Activated CD8-positive, alpha-beta T cell treated with anti-CD3 and anti-CD28 coated beads for 36 hours (primary cell): Measurements from ENCODE around the gene CACNA2D2. TPM values are rescaled to one million over a fixed set of nuclear protein-coding genes. Genes with fewer than 3 reads are reported as not detected.
A peak's percentile ranks its signal among the peaks of the same experiment; 100 is the strongest.

ENCODE experiments used
- ATAC-seq: fragments of 200-7000 bp; cut with Tn5 transposase; one replicate; pipeline ENCODE4 v1.10.0; 2021; ENCODE audit warnings: mild to moderate bottlenecking, moderate library complexity
- CTCF ChIA-PET: fragments of 350-600 bp; sonication (Branson Sonifier 250); formaldehyde crosslinking; loops from one replicate; lab custom pipeline; 2021; ENCODE audit warnings: antibody characterized with exemption; lab: Charles Lee
- POLR2A ChIA-PET: fragments of 350-600 bp; sonication (Branson Sonifier 250); formaldehyde crosslinking; loops from one replicate; lab custom pipeline; 2021; ENCODE audit warnings: antibody characterized with exemption; lab: Charles Lee
- DNase-seq: peaks from one replicate; pipeline ENCODE4 v3.0.0-alpha.2; 2020
- H3K27ac Mint-ChIP-seq: one replicate; pipeline ENCODE4 v1.8.0; 2021; ENCODE audit warnings: mild to moderate bottlenecking, mixed read lengths
- H3K27me3 Mint-ChIP-seq: one replicate; pipeline ENCODE4 v1.8.0; 2021; ENCODE audit warnings: mixed read lengths
- H3K36me3 Mint-ChIP-seq: one replicate; pipeline ENCODE4 v1.8.0; 2021; ENCODE audit warnings: low read depth, mixed read lengths
- H3K4me1 Mint-ChIP-seq: one replicate; pipeline ENCODE4 v1.8.0; 2021; ENCODE audit warnings: low read depth, mixed read lengths
- H3K4me3 Mint-ChIP-seq: one replicate; pipeline ENCODE4 v1.8.0; 2021; ENCODE audit warnings: mild to moderate bottlenecking, moderate library complexity, mixed read lengths
- H3K9me3 Mint-ChIP-seq: one replicate; pipeline ENCODE4 v1.8.0; 2021; ENCODE audit warnings: mixed read lengths
- CTCF ChIP-seq: fragments of 200-600 bp; IDR thresholded peaks from one replicate; pipeline ENCODE4 v1.8.0; 2022; ENCODE audit warnings: antibody characterized with exemption, mild to moderate bottlenecking
- intact Hi-C: fragments of 100-400 bp; cut with micrococcal nuclease; formaldehyde crosslinking; loops from one replicate; pipeline ENCODE4 v1.10.0; 2022
- total RNA-seq, 2 experiments: library from RNA; stranded (reverse); gene quantifications; one replicate each; pipeline ENCODE4 v1.2.3, GENCODE V29; 2021

CACNA2D2 gene
- total RNA-seq, 2 experiments from 2014 or later: 1.6 to 2.1 TPM

DNA sequence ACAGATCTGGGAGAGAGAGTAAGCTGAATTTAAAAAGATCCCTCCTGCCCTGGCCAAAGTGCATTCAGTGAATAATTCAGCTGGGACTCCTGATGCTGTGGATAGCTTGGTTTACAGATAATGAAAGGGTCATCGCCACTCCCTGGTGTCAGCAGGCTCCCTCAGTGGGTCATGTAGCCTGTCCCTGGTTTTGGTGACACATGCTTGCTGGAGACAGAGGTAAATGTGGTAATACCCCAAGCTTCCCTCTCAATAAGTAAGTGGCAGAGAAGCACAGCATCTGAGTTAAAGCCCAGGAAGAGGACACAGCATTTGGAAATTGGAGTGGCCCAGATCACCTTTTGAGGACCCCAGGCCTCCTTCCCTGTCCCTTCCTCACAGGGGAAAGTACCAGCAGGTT is 146.0 kb downstream of the CACNA2D2 start:
- Mint-ChIP-seq H3K36me3 (peaks cover 25% of the 10 kb centered on the region), H3K27me3 (no peaks in the 10 kb centered on the region), H3K27ac (peak overlapping the region; percentile 14), H3K4me1 (peaks cover 43% of the 10 kb centered on the region), H3K4me3 (peak overlapping the region; percentile 88), H3K9me3 (no peaks in the 10 kb centered on the region)
- intact Hi-C loops: no loop called here
- TF ChIP-seq CTCF: no peak
- ChIA-PET POLR2A (interaction anchor here (1.3 to 1.6 kb wide), 4 partner anchors 10 to 21 kb away, joined by 4 to 9 read pairs (median 6); partner anchors contain the start of genes RASSF1 and ZMYND10), CTCF (interaction anchor here (0.9 to 2.9 kb wide), 6 partner anchors 10 to 185 kb away, joined by 3 to 19 read pairs (median 4); partner anchors contain the start of gene ZMYND10)
- DNase-seq: no peak
- no peak for ATAC-seq

- Mint-ChIP-seq H3K36me3 (peaks cover 25% of the 10 kb centered on the region), H3K9me3 (no peaks in the 10 kb centered on the region), H3K27ac (peak overlapping the region; percentile 38), H3K4me3 (peak overlapping the region; percentile 88), H3K27me3 (no peaks in the 10 kb centered on the region), H3K4me1 (peaks cover 45% of the 10 kb centered on the region)
- ChIA-PET CTCF (interaction anchor here (1.0 to 2.9 kb wide), 5 partner anchors 9 to 186 kb away, joined by 3 to 19 read pairs (median 4); partner anchors contain the start of gene ZMYND10), POLR2A (interaction anchor here (1.4 to 1.6 kb wide), 3 partner anchors 9 to 20 kb away, joined by 5 to 9 read pairs (median 6); partner anchors contain the start of gene ZMYND10)
- no peak for TF ChIP-seq CTCF
- DNase-seq: no peak
- no peak for ATAC-seq
- intact Hi-C loops: no loop called here
Observed at GRCh38 chr3:50356553-50356952, 146.9 kb downstream of the CACNA2D2 start.

GRCh38 chr3:50355829-50356552 is 147.4 kb downstream of the CACNA2D2 start:
- intact Hi-C loops: no loop called here
- peaks cover 25% of the 10 kb centered on the region for H3K36me3 Mint-ChIP-seq
- POLR2A ChIA-PET: interaction anchor here (1.3 kb wide), 1 partner anchor 91 kb away, joined by 3 read pairs; no protein-coding TSS in a partner anchor

DNA sequence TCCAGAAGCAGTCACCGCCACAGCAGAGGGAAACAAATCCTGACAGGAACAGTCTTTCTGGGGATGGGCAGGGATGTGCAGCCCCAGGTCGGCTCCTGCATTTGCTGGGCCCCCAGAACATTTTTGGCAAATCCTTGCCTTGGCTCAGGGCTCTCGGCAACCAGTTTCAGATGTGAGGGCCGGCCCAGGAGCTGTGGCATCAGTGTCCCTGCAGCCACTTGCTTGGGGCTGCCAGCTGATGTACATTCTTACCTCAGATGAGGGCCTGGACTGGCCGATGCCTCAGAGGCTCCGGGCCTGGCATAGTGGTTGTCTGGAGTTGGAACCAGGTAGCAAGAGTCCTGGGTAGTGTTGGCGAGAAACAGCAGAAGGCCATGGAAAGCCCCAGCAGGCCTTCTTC is 148.6 kb downstream of the CACNA2D2 start:
- intact Hi-C loops: no loop called here
- H3K9me3 Mint-ChIP-seq: no peaks in the 10 kb centered on the region
- no peak overlapping the region for H3K4me3 Mint-ChIP-seq
- CTCF ChIA-PET: interaction anchor here (1.2 to 4.3 kb wide), 3 partner anchors 17 to 196 kb away, joined by 3 to 15 read pairs (median 3); no protein-coding TSS in a partner anchor
- POLR2A ChIA-PET: interaction anchor here (0.6 to 6.9 kb wide), 5 partner anchors 9 to 214 kb away, joined by 3 to 137 read pairs (median 4); partner anchors contain the start of genes HEMK1 and RASSF1
- H3K27me3 Mint-ChIP-seq: no peaks in the 10 kb centered on the region
- peaks cover 25% of the 10 kb centered on the region for H3K36me3 Mint-ChIP-seq
- no peak overlapping the region for H3K27ac Mint-ChIP-seq
- ATAC-seq (no peak), DNase-seq (no peak)
- no peak for TF ChIP-seq CTCF
- H3K4me1 Mint-ChIP-seq: peaks cover 48% of the 10 kb centered on the region

More at GRCh38 chr3:50355829-50356552, 147.4 kb downstream of the CACNA2D2 start:
- no peak for DNase-seq
- Mint-ChIP-seq H3K27me3 (no peaks in the 10 kb centered on the region), H3K9me3 (no peaks in the 10 kb centered on the region), H3K4me3 (peak overlapping the region; percentile 88), H3K4me1 (peaks cover 48% of the 10 kb centered on the region), H3K27ac (peak overlapping the region; percentile 42)
- no peak for TF ChIP-seq CTCF
- CTCF ChIA-PET: interaction anchor here (2.9 kb wide), 1 partner anchor 8 kb away, joined by 19 read pairs; no protein-coding TSS in a partner anchor
- no peak for ATAC-seq
